Measurements from ENCODE around the gene KCNMB1.

The KCNMB1 gene

GRCh38 chr5:170338291-170338690, 50.9 kb downstream of the KCNMB1 start:
- no peak for DNase-seq

- no peak for DNase-seq
These were observed 52.0 kb downstream of the KCNMB1 start for GRCh38 chr5:170337045-170337733.

GRCh38 chr5:170336065-170336464, 53.1 kb downstream of the KCNMB1 start:
- DNase-seq: no peak

- no peak for DNase-seq
These were observed 54.5 kb downstream of the KCNMB1 start for GRCh38 chr5:170334626-170335025.

GRCh38 chr5:170333161-170333910, 55.8 kb downstream of the KCNMB1 start:
- DNase-seq: peak; percentile 82

- DNase-seq: no peak
These were observed 57.1 kb downstream of the KCNMB1 start for GRCh38 chr5:170332058-170332457.

- DNase-seq: no peak
These were observed 58.6 kb downstream of the KCNMB1 start for GRCh38 chr5:170330568-170331054.

- DNase-seq: no peak
These were observed 59.6 kb downstream of the KCNMB1 start for GRCh38 chr5:170329524-170329923.

- no peak for DNase-seq
These were observed 61.3 kb downstream of the KCNMB1 start for GRCh38 chr5:170327829-170328228.

GRCh38 chr5:170327168-170327567, 62.0 kb downstream of the KCNMB1 start:
- DNase-seq: no peak

All from CD4-positive, alpha-beta T cell treated with Interleukin-15 for 1 hour (primary cell).